ENCODE data around the gene WAPL.

WAPL gene

GRCh38 chr10:86522510-86522855, 891 bp upstream of the WAPL start:
- DNase-seq, result no peak

GRCh38 chr10:86520871-86521677, 518 bp downstream of the WAPL start:
- DNase-seq, result peak; percentile 79

- no peak for DNase-seq
Observed at GRCh38 chr10:86518781-86519180, 2.8 kb downstream of the WAPL start.

- DNase-seq, result no peak
Observed at GRCh38 chr10:86512137-86512536, 9.5 kb downstream of the WAPL start.

GRCh38 chr10:86511027-86511865, 10.3 kb downstream of the WAPL start:
- no peak for DNase-seq

- DNase-seq, result no peak
Observed at GRCh38 chr10:86509145-86509544, 12.4 kb downstream of the WAPL start.

GRCh38 chr10:86508217-86508616, 13.4 kb downstream of the WAPL start:
- no peak for DNase-seq

GRCh38 chr10:86506499-86506898, 15.1 kb downstream of the WAPL start:
- peak; percentile 27 for DNase-seq

- no peak for DNase-seq
Observed at GRCh38 chr10:86506062-86506461, 15.5 kb downstream of the WAPL start.

- DNase-seq, result no peak
Observed at GRCh38 chr10:86504510-86504909, 17.1 kb downstream of the WAPL start.

- no peak for DNase-seq
Observed at GRCh38 chr10:86500846-86501245, 20.7 kb downstream of the WAPL start.

GRCh38 chr10:86498598-86498997, 23.0 kb downstream of the WAPL start:
- no peak for DNase-seq

GRCh38 chr10:86497621-86498020, 24.0 kb downstream of the WAPL start:
- DNase-seq, result no peak

- DNase-seq, result no peak
Observed at GRCh38 chr10:86489960-86490612, 31.5 kb downstream of the WAPL start.

- DNase-seq, result no peak
Observed at GRCh38 chr10:86489071-86489810, 32.4 kb downstream of the WAPL start.

GRCh38 chr10:86486856-86487255, 34.7 kb downstream of the WAPL start:
- DNase-seq, result no peak

GRCh38 chr10:86483664-86484063, 37.9 kb downstream of the WAPL start:
- no peak for DNase-seq

- DNase-seq, result no peak
Observed at GRCh38 chr10:86481761-86482160, 39.8 kb downstream of the WAPL start.

- DNase-seq, result no peak
Observed at GRCh38 chr10:86480571-86480970, 41.0 kb downstream of the WAPL start.

- no peak for DNase-seq
Observed at GRCh38 chr10:86472061-86472460, 49.5 kb downstream of the WAPL start.

GRCh38 chr10:86461963-86462804, 59.4 kb downstream of the WAPL start:
- no peak for DNase-seq

- DNase-seq, result no peak
Observed at GRCh38 chr10:86451604-86451960, 70.0 kb downstream of the WAPL start.
